Astrocyte (in vitro differentiated cells and primary cell): Measurements from ENCODE around the gene PRPSAP1. TPM values are rescaled to one million over a fixed set of nuclear protein-coding genes. Genes with fewer than 3 reads are reported as not detected.

Experiments
- DNase-seq: peaks from one replicate; pipeline ENCODE4 v3.0.0-alpha.2; 2010; ENCODE audit warnings: low read depth
- FAIRE-seq: peaks from 2 replicates; lab custom pipeline; 2011; peaks lifted over from hg19 to GRCh38; lab: Jason Lieb, UNC
- H2AFZ ChIP-seq: 2 replicates; pipeline ENCODE4 v1.6.0; 2012; ENCODE audit warnings: low read depth, low read length, inconsistent platforms
- H3K27ac ChIP-seq: 2 replicates; pipeline ENCODE4 v1.5.1; 2011; ENCODE audit warnings: low read depth, low read length, inconsistent platforms
- H3K27me3 ChIP-seq: 2 replicates; pipeline ENCODE4 v1.6.0; 2011; ENCODE audit warnings: low read length, inconsistent platforms; ENCODE audit not compliant: insufficient read depth
- H3K36me3 ChIP-seq: 2 replicates; pipeline ENCODE4 v1.5.1; 2011; ENCODE audit warnings: low read length, inconsistent platforms; ENCODE audit not compliant: insufficient read depth
- H3K4me1 ChIP-seq: 2 replicates; pipeline ENCODE4 v1.5.1; 2011; ENCODE audit warnings: low read length, inconsistent platforms; ENCODE audit not compliant: insufficient read depth
- H3K4me2 ChIP-seq: 2 replicates; pipeline ENCODE4 v1.6.0; 2012; ENCODE audit warnings: low read length, inconsistent platforms
- H3K4me3 ChIP-seq: 2 replicates; pipeline ENCODE4 v1.5.1; 2011; ENCODE audit warnings: low read depth, mild to moderate bottlenecking, low read length, inconsistent platforms; ENCODE audit not compliant: insufficient read depth
- H3K79me2 ChIP-seq: 2 replicates; pipeline ENCODE4 v1.6.0; 2012; ENCODE audit warnings: mild to moderate bottlenecking, low read length, inconsistent platforms; ENCODE audit not compliant: insufficient read depth
- H3K9ac ChIP-seq: 2 replicates; pipeline ENCODE4 v1.6.0; 2012; ENCODE audit warnings: mild to moderate bottlenecking, low read length, inconsistent platforms
- H3K9me3 ChIP-seq: 2 replicates; pipeline ENCODE4 v1.5.1; 2012; ENCODE audit warnings: low read depth, mild to moderate bottlenecking, low read length, inconsistent platforms; ENCODE audit not compliant: insufficient read depth
- H4K20me1 ChIP-seq: 2 replicates; pipeline ENCODE4 v1.6.0; 2012; ENCODE audit warnings: low read length, inconsistent platforms; ENCODE audit not compliant: insufficient read depth
- H3K27ac Mint-ChIP-seq: one replicate; pipeline ENCODE4 v1.8.0; 2021; ENCODE audit warnings: mild to moderate bottlenecking, mixed read lengths; ENCODE audit not compliant: unreplicated experiment
- H3K27me3 Mint-ChIP-seq: one replicate; pipeline ENCODE4 v1.8.0; 2021; ENCODE audit warnings: low read depth, mixed read lengths; ENCODE audit not compliant: unreplicated experiment
- H3K36me3 Mint-ChIP-seq: one replicate; pipeline ENCODE4 v1.8.0; 2021; ENCODE audit warnings: low read depth, mixed read lengths; ENCODE audit not compliant: unreplicated experiment
- H3K4me1 Mint-ChIP-seq: one replicate; pipeline ENCODE4 v1.8.0; 2021; ENCODE audit warnings: low read depth, mixed read lengths; ENCODE audit not compliant: unreplicated experiment
- H3K4me3 Mint-ChIP-seq: one replicate; pipeline ENCODE4 v1.8.0; 2021; ENCODE audit warnings: mild to moderate bottlenecking, moderate library complexity, mixed read lengths; ENCODE audit not compliant: unreplicated experiment
- H3K9me3 Mint-ChIP-seq: one replicate; pipeline ENCODE4 v1.8.0; 2021; ENCODE audit warnings: mild to moderate bottlenecking, mixed read lengths; ENCODE audit not compliant: unreplicated experiment
- CTCF ChIP-seq: IDR thresholded peaks from 2 replicates; pipeline ENCODE4 v1.5.1; 2011; ENCODE audit warnings: low read depth, mild to moderate bottlenecking, inconsistent platforms, low read length, moderate library complexity; ENCODE audit not compliant: insufficient read depth
- EZH2 ChIP-seq: IDR thresholded peaks from 2 replicates; pipeline ENCODE4 v1.6.1; 2012; ENCODE audit warnings: mild to moderate bottlenecking, low read length, inconsistent platforms; ENCODE audit not compliant: insufficient read depth
- total RNA-seq: library from RNA; stranded (reverse); gene quantifications from 2 replicates; pipeline ENCODE4 v1.2.1, GENCODE V29; 2021

Gene PRPSAP1
- total RNA-seq, 1 donor from 2014 or later: 36.2 TPM

- Histone ChIP-seq H3K4me1 (peaks cover 5% of the 10 kb centered on the region), H3K9ac (no peak overlapping the region), H3K4me3 (no peak overlapping the region), H3K27me3 (no peaks in the 10 kb centered on the region), H3K4me2 (no peak overlapping the region), H3K79me2 (no peaks in the 10 kb centered on the region), H3K9me3 (no peaks in the 10 kb centered on the region), H3K27ac (no peak overlapping the region), H4K20me1 (no peaks in the 10 kb centered on the region), H3K36me3 (no peaks in the 10 kb centered on the region), H2AFZ (no peak overlapping the region)
- Mint-ChIP-seq H3K27ac (peak overlapping the region; percentile 58), H3K27me3 (peaks cover 4% of the 10 kb centered on the region), H3K36me3 (peaks cover 2% of the 10 kb centered on the region), H3K9me3 (no peaks in the 10 kb centered on the region), H3K4me3 (no peak overlapping the region), H3K4me1 (peaks cover 4% of the 10 kb centered on the region)
- no peak for TF ChIP-seq EZH2
- no peak for TF ChIP-seq CTCF
- DNase-seq (no peak), FAIRE-seq (no peak)
Observed at GRCh38 chr17:76359375-76359774, 5.7 kb upstream of the PRPSAP1 start.

- H3K4me3 Mint-ChIP-seq: no peak overlapping the region
- H2AFZ ChIP-seq: no peak overlapping the region
Observed at GRCh38 chr17:76357597-76358158, 4.0 kb upstream of the PRPSAP1 start.

More at GRCh38 chr17:76357597-76358158, 4.0 kb upstream of the PRPSAP1 start:
- Mint-ChIP-seq H3K27me3 (peaks cover 4% of the 10 kb centered on the region), H3K36me3 (peaks cover 2% of the 10 kb centered on the region), H3K27ac (no peak overlapping the region), H3K4me1 (peaks cover 4% of the 10 kb centered on the region), H3K9me3 (no peaks in the 10 kb centered on the region)
- Histone ChIP-seq H3K9ac (no peak overlapping the region), H3K27me3 (no peaks in the 10 kb centered on the region), H4K20me1 (peaks cover 3% of the 10 kb centered on the region), H3K4me1 (peaks cover 8% of the 10 kb centered on the region), H3K79me2 (peaks cover 6% of the 10 kb centered on the region), H3K27ac (no peak overlapping the region), H3K4me3 (no peak overlapping the region), H3K36me3 (no peaks in the 10 kb centered on the region), H3K9me3 (no peaks in the 10 kb centered on the region), H3K4me2 (no peak overlapping the region)
- FAIRE-seq (no peak), DNase-seq (no peak)
- TF ChIP-seq CTCF (no peak), EZH2 (no peak)
